Inflammatory macrophage treated with lipopolysaccharide for 4 hours (primary cell): Measurements from ENCODE around the gene BRD3OS.
"Not testable (repeated sequence)": the region's sequence is repeated elsewhere in the genome, so short reads cannot be mapped to it uniquely, and the experiment has no call there.

ENCODE experiments used
- DNase-seq: peaks from one replicate; pipeline ENCODE4 v3.0.0-alpha.2; 2020

BRD3OS gene

GRCh38 chr9:134024828-134025605 is at the start of gene BRD3OS:
Gene BRD3OS, plus strand, starts transcription at chr9:134025481. Its CDS starts 1,267 bp downstream, at chr9:134026748.
- DNase-seq = peak; percentile 98

- no peak for DNase-seq
Observed at GRCh38 chr9:133975511-133975910, 49.8 kb upstream of the BRD3OS start.

- no peak for DNase-seq
Observed at GRCh38 chr9:133976191-133976861, 49.0 kb upstream of the BRD3OS start.

- DNase-seq = no peak
Observed at GRCh38 chr9:133976887-133977286, 48.4 kb upstream of the BRD3OS start.

- no peak for DNase-seq
Observed at GRCh38 chr9:133977421-133978201, 47.7 kb upstream of the BRD3OS start.

GRCh38 chr9:133978226-133978898 is 46.9 kb upstream of the BRD3OS start:
- DNase-seq = no peak

GRCh38 chr9:133978899-133979272 is 46.4 kb upstream of the BRD3OS start:
- no peak for DNase-seq

GRCh38 chr9:133979273-133979920 is 45.9 kb upstream of the BRD3OS start:
- no peak for DNase-seq

GRCh38 chr9:133979921-133980863 is 45.1 kb upstream of the BRD3OS start:
- no peak for DNase-seq

- DNase-seq = no peak
Observed at GRCh38 chr9:133980864-133981588, 44.3 kb upstream of the BRD3OS start.

GRCh38 chr9:133981589-133981957 is 43.7 kb upstream of the BRD3OS start:
- DNase-seq = no peak

- DNase-seq = no peak
Observed at GRCh38 chr9:133981958-133982681, 43.2 kb upstream of the BRD3OS start.

- no peak for DNase-seq
Observed at GRCh38 chr9:133982971-133983720, 42.1 kb upstream of the BRD3OS start.

GRCh38 chr9:133986061-133986460 is 39.2 kb upstream of the BRD3OS start:
- no peak for DNase-seq

- no peak for DNase-seq
Observed at GRCh38 chr9:133986774-133987445, 38.4 kb upstream of the BRD3OS start.

- no peak for DNase-seq
Observed at GRCh38 chr9:133987446-133987788, 37.9 kb upstream of the BRD3OS start.

- no peak for DNase-seq
Observed at GRCh38 chr9:133987946-133988665, 37.2 kb upstream of the BRD3OS start.

GRCh38 chr9:133988771-133989170 is 36.5 kb upstream of the BRD3OS start:
- DNase-seq = not testable (repeated sequence)
